H9 (cell line): Measurements from ENCODE around the gene RAB3C. TPM values are rescaled to one million over a fixed set of nuclear protein-coding genes. Genes with fewer than 3 reads are reported as not detected.

Experiments
- DNase-seq: peaks from one replicate; pipeline ENCODE4 v3.0.0-alpha.2; 2017
- H2AFZ ChIP-seq: one replicate; pipeline ENCODE4 v1.6.1; 2013; ENCODE audit warnings: mild to moderate bottlenecking, low read length, control low read depth, moderate library complexity
- H2AK5ac ChIP-seq: 2 replicates; pipeline ENCODE4 v1.6.1; 2013; ENCODE audit warnings: low read length, control low read depth, mixed read lengths; ENCODE audit not compliant: insufficient read length
- H2BK120ac ChIP-seq: one replicate; pipeline ENCODE4 v1.6.1; 2013; ENCODE audit warnings: low read depth, mild to moderate bottlenecking, low read length, control low read depth, inconsistent platforms; ENCODE audit not compliant: poor library complexity, severe bottlenecking
- H2BK12ac ChIP-seq: 2 replicates; pipeline ENCODE4 v1.6.1; 2013; ENCODE audit warnings: low read length, control low read depth, mixed read lengths, low read depth; ENCODE audit not compliant: insufficient read length
- H2BK15ac ChIP-seq: 2 replicates; pipeline ENCODE4 v1.6.1; 2013; ENCODE audit warnings: low read depth, low read length, control low read depth
- H2BK20ac ChIP-seq: one replicate; pipeline ENCODE4 v1.6.1; 2013; ENCODE audit warnings: low read depth, mild to moderate bottlenecking, low read length, control low read depth, inconsistent platforms; ENCODE audit not compliant: poor library complexity, severe bottlenecking
- H2BK5ac ChIP-seq: 2 replicates; pipeline ENCODE4 v1.6.1; 2013; ENCODE audit warnings: low read length, control low read depth, mixed read lengths; ENCODE audit not compliant: insufficient read length
- H3K14ac ChIP-seq: 2 replicates; pipeline ENCODE4 v1.6.1; 2013; ENCODE audit warnings: low read length, control low read depth; ENCODE audit not compliant: insufficient read depth
- H3K18ac ChIP-seq: 2 replicates; pipeline ENCODE4 v1.6.1; 2013; ENCODE audit warnings: low read depth, mild to moderate bottlenecking, mixed read lengths, low read length, control low read depth; ENCODE audit not compliant: insufficient read length
- H3K23ac ChIP-seq: 2 replicates; pipeline ENCODE4 v1.6.1; 2013; ENCODE audit warnings: low read length, control low read depth, mixed read lengths, low read depth; ENCODE audit not compliant: insufficient read length
- H3K23me2 ChIP-seq: 2 replicates; pipeline ENCODE4 v1.6.1; 2013; ENCODE audit warnings: low read depth, mild to moderate bottlenecking, mixed read lengths, low read length, control low read depth; ENCODE audit not compliant: insufficient read length, poor library complexity, severe bottlenecking
- H3K27ac ChIP-seq: 2 replicates; pipeline ENCODE4 v1.5.1; 2013; ENCODE audit warnings: low read length, control low read depth, mixed read lengths, low read depth; ENCODE audit not compliant: insufficient read length
- H3K27me3 ChIP-seq: 2 replicates; pipeline ENCODE4 v1.6.1; 2013; ENCODE audit warnings: low read length, control low read depth, inconsistent platforms; ENCODE audit not compliant: insufficient read depth
- H3K4ac ChIP-seq: 2 replicates; pipeline ENCODE4 v1.6.1; 2013; ENCODE audit warnings: low read depth, mild to moderate bottlenecking, control low read depth, inconsistent platforms, low read length, moderate library complexity
- H3K4me1 ChIP-seq: 2 replicates; pipeline ENCODE4 v1.6.1; 2013; ENCODE audit warnings: low read length, control low read depth, inconsistent platforms; ENCODE audit not compliant: insufficient read depth
- H3K4me2 ChIP-seq: 2 replicates; pipeline ENCODE4 v1.6.1; 2013; ENCODE audit warnings: low read length, control low read depth, mixed read lengths; ENCODE audit not compliant: insufficient read length, insufficient read depth
- H3K56ac ChIP-seq: 2 replicates; pipeline ENCODE4 v1.6.1; 2013; ENCODE audit warnings: low read depth, mild to moderate bottlenecking, mixed read lengths, low read length, control low read depth; ENCODE audit not compliant: insufficient read length
- H3K79me1 ChIP-seq: 2 replicates; pipeline ENCODE4 v1.6.1; 2013; ENCODE audit warnings: low read depth, mild to moderate bottlenecking, moderate library complexity, low read length, control low read depth, inconsistent platforms; ENCODE audit not compliant: insufficient read depth, poor library complexity, severe bottlenecking
- H3K79me2 ChIP-seq: 2 replicates; pipeline ENCODE4 v1.6.1; 2013; ENCODE audit warnings: low read length, control low read depth, inconsistent platforms; ENCODE audit not compliant: insufficient read depth
- H3K9ac ChIP-seq: 2 replicates; pipeline ENCODE4 v1.6.1; 2013; ENCODE audit warnings: low read length, control low read depth, mixed read lengths; ENCODE audit not compliant: insufficient read length; ENCODE audit errors: extremely low read depth
- H3K9me3 ChIP-seq: one replicate; pipeline ENCODE4 v1.6.1; 2013; ENCODE audit warnings: low read depth, low read length, inconsistent platforms; ENCODE audit not compliant: control insufficient read depth
- H3T11ph ChIP-seq: one replicate; pipeline ENCODE4 v1.6.1; 2013; ENCODE audit warnings: mild to moderate bottlenecking, low read length, control low read depth, inconsistent platforms
- H4K20me1 ChIP-seq: one replicate; pipeline ENCODE4 v1.6.1; 2013; ENCODE audit not compliant: control insufficient read depth, insufficient read length, insufficient read depth
- H4K5ac ChIP-seq: 2 replicates; pipeline ENCODE4 v1.6.1; 2013; ENCODE audit warnings: low read depth, mild to moderate bottlenecking, mixed read lengths, low read length, control low read depth; ENCODE audit not compliant: insufficient read length
- H4K8ac ChIP-seq: replicated peaks from 2 replicates; pipeline ENCODE4 v1.6.1; 2013; ENCODE audit warnings: low read length, control low read depth, mixed read lengths, low read depth; ENCODE audit not compliant: insufficient read length
- H4K91ac ChIP-seq: 2 replicates; pipeline ENCODE4 v1.6.1; 2013; ENCODE audit warnings: low read depth, mild to moderate bottlenecking, moderate library complexity, mixed read lengths, low read length, control low read depth; ENCODE audit not compliant: insufficient read length
- H3K27ac Mint-ChIP-seq, 3 experiments: 2 replicates in 2 of 3; 3 replicates in 1 of 3; pipeline ENCODE4 v1.8.0; 2020 to 2021; ENCODE audit warnings: mixed read lengths in 3 of 3, mild to moderate bottlenecking in 1 of 3, moderate library complexity in 1 of 3
- H3K27me3 Mint-ChIP-seq: 2 replicates; pipeline ENCODE4 v1.8.0; 2021; ENCODE audit warnings: low read depth, mild to moderate bottlenecking, moderate library complexity, mixed read lengths
- H3K36me3 Mint-ChIP-seq, 3 experiments: 2 replicates in 2 of 3; 3 replicates in 1 of 3; pipeline ENCODE4 v1.8.0; 2020 to 2021; ENCODE audit warnings: low read depth in 3 of 3, mixed read lengths in 3 of 3; ENCODE audit not compliant: insufficient read depth in 1 of 3
- H3K4me1 Mint-ChIP-seq, 2 experiments: 2 replicates each; pipeline ENCODE4 v1.8.0; 2020; ENCODE audit warnings: mixed read lengths in 2 of 2
- H3K4me3 Mint-ChIP-seq, 2 experiments: 2 replicates in 1 of 2; 3 replicates in 1 of 2; pipeline ENCODE4 v1.8.0; 2020 to 2021; ENCODE audit warnings: mild to moderate bottlenecking in 2 of 2, mixed read lengths in 2 of 2, moderate library complexity in 1 of 2
- H3K9me3 Mint-ChIP-seq, 2 experiments: 2 replicates in 1 of 2; 3 replicates in 1 of 2; pipeline ENCODE4 v1.8.0; 2020; ENCODE audit warnings: mild to moderate bottlenecking in 2 of 2, mixed read lengths in 2 of 2, moderate library complexity in 1 of 2
- WGBS: extraction: QIAGEN DNeasy Blood & Tissue Kit; methylation state at CpG from one replicate; pipeline ENCODE4 v1.1.7; 2013; ENCODE audit warnings: missing lambda C conversion rate, low lambda C conversion rate, mixed read lengths; ENCODE audit not compliant: insufficient read length; ENCODE audit errors: extremely low coverage; 5-methylcytosine and 5-hydroxymethylcytosine counted together
- total RNA-seq: library from RNA; stranded (reverse); gene quantifications from 2 replicates; pipeline ENCODE4 v1.2.1, GENCODE V29; 2021
- TF ChIP-seq, protein P1 (sequence below): fragments of 200-600 bp; sonication (generic); conservative IDR thresholded peaks from 3 replicates; pipeline ENCODE4 v1.8.0; 2021; ENCODE audit warnings: antibody characterized with exemption, mild to moderate bottlenecking

RAB3C gene
- total RNA-seq, 1 experiment from 2014 or later = 16.3 TPM

DNA sequence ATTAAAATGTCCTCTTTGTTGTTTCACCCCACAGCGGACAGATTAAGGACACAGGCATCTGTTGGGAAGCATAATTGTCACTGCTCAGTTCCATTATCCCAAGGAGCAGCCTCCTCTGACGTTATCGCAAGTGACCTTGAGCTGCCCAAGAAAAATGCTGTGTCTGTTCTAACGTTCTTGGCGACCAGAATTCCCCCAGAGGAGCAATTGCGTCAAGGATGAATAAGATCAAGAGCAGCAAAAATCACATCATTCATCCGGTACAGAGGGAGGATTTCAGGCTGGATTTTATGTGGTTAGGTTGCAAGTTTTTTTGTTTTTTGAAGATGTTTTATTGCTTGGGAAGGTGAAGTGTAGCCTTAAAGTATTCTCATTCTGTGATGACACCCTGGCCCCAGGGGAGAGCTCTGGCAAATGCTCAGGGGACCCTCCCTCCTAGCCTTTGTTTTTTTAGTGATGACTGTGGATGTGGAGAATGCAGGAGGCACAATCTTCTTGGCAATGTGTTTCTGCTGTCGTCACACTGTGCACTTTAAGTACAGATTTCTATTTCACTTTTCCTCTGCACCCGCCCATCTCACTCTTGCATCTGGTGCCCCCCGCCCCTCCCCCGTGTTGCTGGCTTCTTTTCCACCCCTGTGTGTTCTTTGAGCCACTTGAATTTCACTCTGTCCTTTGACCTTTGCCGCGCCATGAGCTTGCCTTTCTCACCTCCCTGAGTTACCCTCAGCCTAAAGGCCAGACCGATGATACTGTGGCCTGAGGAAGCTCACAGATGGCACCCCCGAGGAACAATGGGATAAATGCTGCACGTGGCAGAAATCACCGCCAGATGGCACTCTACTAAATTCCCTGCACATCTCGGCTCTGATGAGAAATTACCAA, 308.5 kb downstream of the RAB3C start:
- DNase-seq = peak; percentile 67
- no peaks in the 10 kb centered on the region for H4K20me1 ChIP-seq
- no peak overlapping the region for H3K4ac ChIP-seq
- H4K8ac ChIP-seq = no peak overlapping the region
- no peak overlapping the region for H3K4me2 ChIP-seq
- H3K18ac ChIP-seq = no peak overlapping the region
- no peak overlapping the region for H4K91ac ChIP-seq
- H2BK5ac ChIP-seq = no peak overlapping the region
- H3K23ac ChIP-seq = no peak overlapping the region
- H3K27ac ChIP-seq = no peak overlapping the region
- no peak overlapping the region for H2AK5ac ChIP-seq
- H3K23me2 ChIP-seq = no peaks in the 10 kb centered on the region
- H3T11ph ChIP-seq = no peak overlapping the region
- Mint-ChIP-seq H3K27me3 (peaks cover 9% of the 10 kb centered on the region), H3K9me3 (no peaks in the 10 kb centered on the region), H3K36me3 (no peaks in the 10 kb centered on the region), H3K4me3 (peak overlapping the region in 1 of 2 experiments; percentile 22; a peak in 1 of 5 replicates), H3K27ac (peak overlapping the region in 2 of 3 experiments; percentile 81 to 83; a peak in 2 of 7 replicates), H3K4me1 (peaks cover 20 to 21% of the 10 kb centered on the region in 2 experiments)
- no peak overlapping the region for H3K56ac ChIP-seq
- no peak overlapping the region for H2BK20ac ChIP-seq
- H2BK12ac ChIP-seq = no peak overlapping the region
- no peaks in the 10 kb centered on the region for H3K79me1 ChIP-seq
- no peaks in the 10 kb centered on the region; the same call in 1 of the 2 replicates for H3K4me1 ChIP-seq
- no peaks in the 10 kb centered on the region for H3K9me3 ChIP-seq
- TF ChIP-seq, protein P1, sequence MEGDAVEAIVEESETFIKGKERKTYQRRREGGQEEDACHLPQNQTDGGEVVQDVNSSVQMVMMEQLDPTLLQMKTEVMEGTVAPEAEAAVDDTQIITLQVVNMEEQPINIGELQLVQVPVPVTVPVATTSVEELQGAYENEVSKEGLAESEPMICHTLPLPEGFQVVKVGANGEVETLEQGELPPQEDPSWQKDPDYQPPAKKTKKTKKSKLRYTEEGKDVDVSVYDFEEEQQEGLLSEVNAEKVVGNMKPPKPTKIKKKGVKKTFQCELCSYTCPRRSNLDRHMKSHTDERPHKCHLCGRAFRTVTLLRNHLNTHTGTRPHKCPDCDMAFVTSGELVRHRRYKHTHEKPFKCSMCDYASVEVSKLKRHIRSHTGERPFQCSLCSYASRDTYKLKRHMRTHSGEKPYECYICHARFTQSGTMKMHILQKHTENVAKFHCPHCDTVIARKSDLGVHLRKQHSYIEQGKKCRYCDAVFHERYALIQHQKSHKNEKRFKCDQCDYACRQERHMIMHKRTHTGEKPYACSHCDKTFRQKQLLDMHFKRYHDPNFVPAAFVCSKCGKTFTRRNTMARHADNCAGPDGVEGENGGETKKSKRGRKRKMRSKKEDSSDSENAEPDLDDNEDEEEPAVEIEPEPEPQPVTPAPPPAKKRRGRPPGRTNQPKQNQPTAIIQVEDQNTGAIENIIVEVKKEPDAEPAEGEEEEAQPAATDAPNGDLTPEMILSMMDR = peak; percentile 79
- peak overlapping the region; percentile 51 for H2AFZ ChIP-seq
- no peak overlapping the region for H3K9ac ChIP-seq
- H3K79me2 ChIP-seq = no peaks in the 10 kb centered on the region
- no peak overlapping the region for H2BK120ac ChIP-seq
- no peak overlapping the region for H2BK15ac ChIP-seq
- no peaks in the 10 kb centered on the region for H3K27me3 ChIP-seq
- H3K14ac ChIP-seq = no peak overlapping the region
- WGBS = no CpG with 5 or more reads among the region's 18 CpGs
- no peak overlapping the region for H4K5ac ChIP-seq
